Neural cell (in vitro differentiated cells): Measurements from ENCODE around the gene SMIM31. TPM values are rescaled to one million over a fixed set of nuclear protein-coding genes. Genes with fewer than 3 reads are reported as not detected.

Source experiments
- H2AFZ ChIP-seq: fragments of 200-600, 300-800 bp; sonication (generic), shearing (Covaris generic); 2 replicates; pipeline ENCODE4 v1.6.0; 2014; ENCODE audit warnings: low read depth, mild to moderate bottlenecking, antibody characterized with exemption, low read length, moderate library complexity
- H3F3A ChIP-seq: fragments of 200-600 bp; shearing (Covaris generic); 2 replicates; pipeline ENCODE4 v1.6.1; 2016; ENCODE audit warnings: mild to moderate bottlenecking, moderate library complexity, mixed read lengths, antibody characterized with exemption, low read length; ENCODE audit not compliant: insufficient read depth, poor library complexity, severe bottlenecking
- H3K27ac ChIP-seq: fragments of 200-600, 300-800 bp; sonication (generic), shearing (Covaris generic); 2 replicates; pipeline ENCODE4 v1.5.1; 2014; ENCODE audit warnings: mild to moderate bottlenecking, low read length, moderate library complexity
- H3K27me3 ChIP-seq: fragments of 300-800, 200-600 bp; sonication (generic), shearing (Covaris generic); 2 replicates; pipeline ENCODE4 v1.6.0; 2014; ENCODE audit warnings: mild to moderate bottlenecking, low read depth, low read length, moderate library complexity; ENCODE audit not compliant: insufficient read depth
- H3K36me3 ChIP-seq: fragments of 300-800, 200-600 bp; sonication (generic), shearing (Covaris generic); 2 replicates; pipeline ENCODE4 v1.5.1; 2014; ENCODE audit warnings: mild to moderate bottlenecking, antibody characterized with exemption, low read length, moderate library complexity; ENCODE audit not compliant: insufficient read depth
- H3K4me2 ChIP-seq: fragments of 300-800, 200-600 bp; sonication (generic), shearing (Covaris generic); 2 replicates; pipeline ENCODE4 v1.6.0; 2014; ENCODE audit warnings: mild to moderate bottlenecking, low read length
- H3K4me3 ChIP-seq: fragments of 300-800, 200-600 bp; sonication (generic), shearing (Covaris generic); 2 replicates; pipeline ENCODE4 v1.5.1; 2014; ENCODE audit warnings: mild to moderate bottlenecking, low read length, moderate library complexity
- H3K79me2 ChIP-seq: fragments of 200-600 bp; shearing (Covaris generic); replicated peaks from 2 replicates; pipeline ENCODE4 v1.6.0; 2014; ENCODE audit warnings: mild to moderate bottlenecking, low read length, moderate library complexity; ENCODE audit not compliant: insufficient read depth
- H3K9ac ChIP-seq: fragments of 300-800, 200-600 bp; sonication (generic), shearing (Covaris generic); 2 replicates; pipeline ENCODE4 v1.6.1; 2016; ENCODE audit warnings: mild to moderate bottlenecking, low read length, mixed read lengths
- H3K9me2 ChIP-seq: fragments of 200-600 bp; shearing (Covaris generic); 2 replicates; pipeline ENCODE4 v1.6.1; 2016; ENCODE audit warnings: mild to moderate bottlenecking, low read length, mixed read lengths; ENCODE audit not compliant: insufficient read depth
- H3K9me3 ChIP-seq: fragments of 200-600, 300-800 bp; sonication (generic), shearing (Covaris generic); 2 replicates; pipeline ENCODE4 v1.6.1; 2016; ENCODE audit warnings: mild to moderate bottlenecking, mixed run types, low read length, moderate library complexity, mixed read lengths
- H4K20me1 ChIP-seq: fragments of 200-600 bp; shearing (Covaris generic); 2 replicates; pipeline ENCODE4 v1.6.1; 2016; ENCODE audit warnings: mild to moderate bottlenecking, mixed run types; ENCODE audit not compliant: insufficient read depth
- EP300 ChIP-seq: fragments of 450-650 bp; conservative IDR thresholded peaks from 2 replicates; pipeline ENCODE4 v1.6.1; 2014; ENCODE audit warnings: antibody characterized with exemption, mild to moderate bottlenecking, moderate library complexity; ENCODE audit not compliant: poor library complexity, severe bottlenecking
- EZH2 ChIP-seq: fragments of 200-600, 300-800 bp; shearing (Covaris generic), sonication (generic); IDR thresholded peaks from 2 replicates; pipeline ENCODE4 v1.6.1; 2014; ENCODE audit warnings: antibody characterized with exemption, low read length, borderline replicate concordance, mild to moderate bottlenecking; ENCODE audit not compliant: insufficient read depth, poor library complexity, severe bottlenecking
- MXI1 ChIP-seq: fragments of 450-650 bp; conservative IDR thresholded peaks from 2 replicates; pipeline ENCODE4 v1.6.1; 2014; ENCODE audit warnings: antibody characterized with exemption, mild to moderate bottlenecking; ENCODE audit not compliant: poor library complexity, severe bottlenecking
- POLR2AphosphoS5 ChIP-seq: IDR thresholded peaks from 2 replicates; pipeline ENCODE4 v1.6.1; 2012
- RAD21 ChIP-seq: fragments of 450-650 bp; conservative IDR thresholded peaks from 2 replicates; pipeline ENCODE4 v1.6.1; 2014; ENCODE audit warnings: antibody characterized with exemption, mild to moderate bottlenecking, moderate library complexity
- SMC3 ChIP-seq: fragments of 450-650 bp; conservative IDR thresholded peaks from 2 replicates; pipeline ENCODE4 v1.6.1; 2014; ENCODE audit warnings: antibody characterized with exemption, mild to moderate bottlenecking, moderate library complexity; ENCODE audit not compliant: poor library complexity
- TAF1 ChIP-seq: IDR thresholded peaks from 2 replicates; pipeline ENCODE4 v1.6.1; 2012; ENCODE audit warnings: low read depth
- polyA plus RNA-seq: library from polyadenylated mRNA; depleted of rRNA; stranded (reverse); fragments of >200 nt; gene quantifications from 2 replicates; pipeline ENCODE4 v1.2.3, GENCODE V29; 2014
- TF ChIP-seq, protein P1 (sequence below): fragments of 450-650 bp; IDR thresholded peaks from 2 replicates; pipeline ENCODE4 v1.5.1; 2014; ENCODE audit warnings: antibody characterized with exemption, mild to moderate bottlenecking, moderate library complexity; ENCODE audit not compliant: poor library complexity, severe bottlenecking
- TF ChIP-seq, protein P2 (sequence below): IDR thresholded peaks from 2 replicates; pipeline ENCODE4 v1.6.1; 2012; ENCODE audit warnings: borderline replicate concordance

Gene SMIM31
- polyA plus RNA-seq, 1 donor from 2014 or later: not detected

DNA sequence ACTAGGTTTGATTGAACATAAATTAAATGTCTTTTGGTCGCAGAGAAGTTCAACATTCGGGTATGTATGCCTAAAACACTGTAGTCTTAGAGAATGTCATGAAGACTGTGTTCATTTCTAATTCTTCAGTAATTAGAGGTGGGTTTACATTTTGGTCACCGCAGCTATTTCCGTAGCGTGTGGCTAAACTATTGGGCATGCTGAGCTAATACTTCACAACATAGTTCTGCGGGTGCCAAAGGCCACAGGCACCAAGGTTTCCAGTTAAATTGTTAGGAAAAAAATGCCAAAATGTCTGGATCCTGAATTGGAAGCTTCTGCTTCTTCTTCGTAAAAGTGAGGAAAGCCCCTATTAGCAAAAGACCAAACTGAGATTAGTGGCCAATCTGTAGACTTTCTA is 25.1 kb downstream of the SMIM31 start:
- no peak overlapping the region for H3K9ac ChIP-seq
- H3K27ac ChIP-seq: no peak overlapping the region
- H3K4me2 ChIP-seq: no peak overlapping the region
- H2AFZ ChIP-seq: no peak overlapping the region
- H3K9me3 ChIP-seq: no peaks in the 10 kb centered on the region
- no peak overlapping the region for H3K4me3 ChIP-seq
- H3K27me3 ChIP-seq: no peaks in the 10 kb centered on the region
- H4K20me1 ChIP-seq: no peaks in the 10 kb centered on the region
- H3K9me2 ChIP-seq: no peaks in the 10 kb centered on the region
- no peaks in the 10 kb centered on the region for H3F3A ChIP-seq
- no peaks in the 10 kb centered on the region for H3K79me2 ChIP-seq
- TF ChIP-seq, protein P1, sequence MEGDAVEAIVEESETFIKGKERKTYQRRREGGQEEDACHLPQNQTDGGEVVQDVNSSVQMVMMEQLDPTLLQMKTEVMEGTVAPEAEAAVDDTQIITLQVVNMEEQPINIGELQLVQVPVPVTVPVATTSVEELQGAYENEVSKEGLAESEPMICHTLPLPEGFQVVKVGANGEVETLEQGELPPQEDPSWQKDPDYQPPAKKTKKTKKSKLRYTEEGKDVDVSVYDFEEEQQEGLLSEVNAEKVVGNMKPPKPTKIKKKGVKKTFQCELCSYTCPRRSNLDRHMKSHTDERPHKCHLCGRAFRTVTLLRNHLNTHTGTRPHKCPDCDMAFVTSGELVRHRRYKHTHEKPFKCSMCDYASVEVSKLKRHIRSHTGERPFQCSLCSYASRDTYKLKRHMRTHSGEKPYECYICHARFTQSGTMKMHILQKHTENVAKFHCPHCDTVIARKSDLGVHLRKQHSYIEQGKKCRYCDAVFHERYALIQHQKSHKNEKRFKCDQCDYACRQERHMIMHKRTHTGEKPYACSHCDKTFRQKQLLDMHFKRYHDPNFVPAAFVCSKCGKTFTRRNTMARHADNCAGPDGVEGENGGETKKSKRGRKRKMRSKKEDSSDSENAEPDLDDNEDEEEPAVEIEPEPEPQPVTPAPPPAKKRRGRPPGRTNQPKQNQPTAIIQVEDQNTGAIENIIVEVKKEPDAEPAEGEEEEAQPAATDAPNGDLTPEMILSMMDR: no peak
- TF ChIP-seq EP300 (no peak), SMC3 (no peak), RAD21 (no peak), POLR2AphosphoS5 (no peak), TAF1 (no peak), MXI1 (no peak), EZH2 (no peak)
- TF ChIP-seq, protein P2, sequence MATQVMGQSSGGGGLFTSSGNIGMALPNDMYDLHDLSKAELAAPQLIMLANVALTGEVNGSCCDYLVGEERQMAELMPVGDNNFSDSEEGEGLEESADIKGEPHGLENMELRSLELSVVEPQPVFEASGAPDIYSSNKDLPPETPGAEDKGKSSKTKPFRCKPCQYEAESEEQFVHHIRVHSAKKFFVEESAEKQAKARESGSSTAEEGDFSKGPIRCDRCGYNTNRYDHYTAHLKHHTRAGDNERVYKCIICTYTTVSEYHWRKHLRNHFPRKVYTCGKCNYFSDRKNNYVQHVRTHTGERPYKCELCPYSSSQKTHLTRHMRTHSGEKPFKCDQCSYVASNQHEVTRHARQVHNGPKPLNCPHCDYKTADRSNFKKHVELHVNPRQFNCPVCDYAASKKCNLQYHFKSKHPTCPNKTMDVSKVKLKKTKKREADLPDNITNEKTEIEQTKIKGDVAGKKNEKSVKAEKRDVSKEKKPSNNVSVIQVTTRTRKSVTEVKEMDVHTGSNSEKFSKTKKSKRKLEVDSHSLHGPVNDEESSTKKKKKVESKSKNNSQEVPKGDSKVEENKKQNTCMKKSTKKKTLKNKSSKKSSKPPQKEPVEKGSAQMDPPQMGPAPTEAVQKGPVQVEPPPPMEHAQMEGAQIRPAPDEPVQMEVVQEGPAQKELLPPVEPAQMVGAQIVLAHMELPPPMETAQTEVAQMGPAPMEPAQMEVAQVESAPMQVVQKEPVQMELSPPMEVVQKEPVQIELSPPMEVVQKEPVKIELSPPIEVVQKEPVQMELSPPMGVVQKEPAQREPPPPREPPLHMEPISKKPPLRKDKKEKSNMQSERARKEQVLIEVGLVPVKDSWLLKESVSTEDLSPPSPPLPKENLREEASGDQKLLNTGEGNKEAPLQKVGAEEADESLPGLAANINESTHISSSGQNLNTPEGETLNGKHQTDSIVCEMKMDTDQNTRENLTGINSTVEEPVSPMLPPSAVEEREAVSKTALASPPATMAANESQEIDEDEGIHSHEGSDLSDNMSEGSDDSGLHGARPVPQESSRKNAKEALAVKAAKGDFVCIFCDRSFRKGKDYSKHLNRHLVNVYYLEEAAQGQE: no peak
- no peaks in the 10 kb centered on the region for H3K36me3 ChIP-seq

DNA sequence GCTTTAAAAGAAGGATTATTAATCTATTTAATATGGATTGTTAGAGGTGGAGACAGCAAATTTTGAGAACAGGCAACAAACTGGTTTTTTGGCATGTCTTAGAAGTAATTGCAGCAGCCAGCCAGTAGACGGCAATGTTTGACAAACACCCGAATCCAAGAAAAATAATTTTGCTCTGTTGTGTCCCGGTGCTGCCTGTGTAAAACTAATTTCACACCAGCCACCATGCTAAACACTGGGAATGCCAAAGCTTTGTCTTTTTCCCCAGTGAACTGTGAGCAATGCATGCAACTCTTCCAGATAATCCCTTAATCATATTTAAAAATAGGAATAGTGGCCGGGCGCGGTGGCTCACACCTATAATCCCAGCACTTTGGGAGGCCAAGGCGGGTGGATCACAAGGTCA is 25.9 kb downstream of the SMIM31 start:
- TF ChIP-seq TAF1 (no peak), RAD21 (peak; percentile 51), SMC3 (peak; percentile 48), EP300 (no peak), POLR2AphosphoS5 (no peak), EZH2 (no peak), MXI1 (no peak)
- TF ChIP-seq, protein P2: no peak
- TF ChIP-seq, protein P1: peak; percentile 57
- no peaks in the 10 kb centered on the region for H3K9me2 ChIP-seq
- H2AFZ ChIP-seq: no peak overlapping the region
- H3K36me3 ChIP-seq: no peaks in the 10 kb centered on the region
- H3K9ac ChIP-seq: no peak overlapping the region
- no peaks in the 10 kb centered on the region for H4K20me1 ChIP-seq
- no peaks in the 10 kb centered on the region for H3F3A ChIP-seq
- H3K27ac ChIP-seq: no peak overlapping the region
- H3K27me3 ChIP-seq: no peaks in the 10 kb centered on the region
- H3K79me2 ChIP-seq: no peaks in the 10 kb centered on the region
- H3K4me2 ChIP-seq: no peak overlapping the region
- no peaks in the 10 kb centered on the region for H3K9me3 ChIP-seq
- no peak overlapping the region for H3K4me3 ChIP-seq
